Upper lobe of left lung (tissue), 4 donors: ENCODE data around the gene ENOX1.

Experiments
- CTCF ChIP-seq, 6 experiments: fragments of 450-650 bp in 4 of 6; fragments of 200-600 bp in 2 of 6; sonication (generic) in 2 of 6; IDR thresholded peaks; one replicate each; pipeline ENCODE4 v1.5.1; 2016 to 2019; ENCODE audit warnings: antibody characterized with exemption in 6 of 6
- POLR2A ChIP-seq, 4 donors: fragments of 450-650 bp; IDR thresholded peaks; one replicate each; pipeline ENCODE4 v1.5.1; 2016 to 2017; ENCODE audit warnings: antibody characterized with exemption in 4 of 4, mild to moderate bottlenecking in 2 of 4

GRCh38 chr13:43377973-43378372 lies 408.8 kb downstream of the ENOX1 start:
- TF ChIP-seq CTCF (IDR thresholded peaks at IDR 0.05): no peak
- TF ChIP-seq POLR2A (IDR thresholded peaks at IDR 0.05): no peak
